ENCODE measurements around the gene CCDC183. TPM values are rescaled to one million over a fixed set of nuclear protein-coding genes. Genes with fewer than 3 reads are reported as not detected.

CCDC183 gene
- total and polyA plus RNA-seq, 2 of the 4 experiments (the other 2 are of a cell fraction): under 0.01 to 0.29 TPM

DNA sequence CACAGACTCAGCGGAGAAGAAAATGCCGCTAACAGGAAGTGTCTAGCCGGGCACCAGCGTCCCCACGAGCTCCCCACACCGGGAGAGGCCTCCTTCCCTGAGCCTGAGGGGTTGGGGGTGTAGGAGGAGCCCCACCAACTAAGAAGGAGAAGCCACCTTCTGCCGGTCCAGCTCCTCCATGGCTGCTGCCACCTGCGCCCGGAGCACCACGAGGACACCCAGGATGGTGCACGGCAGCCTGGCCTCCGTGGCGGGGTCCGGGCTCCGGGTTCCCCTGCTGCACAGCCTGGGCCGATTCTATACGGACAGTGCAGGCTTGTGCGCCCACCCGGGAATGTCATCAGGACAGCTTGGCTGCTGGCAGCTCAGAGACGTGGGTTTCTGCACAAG lies 38.4 kb upstream of the CCDC183 start:
- BruUV-seq (replicated peaks): no TSS peak
- no peaks in the 10 kb centered on the region for H3K79me1 ChIP-seq (ENCODE audit: low read depth in 1 of 2, low read length in 2 of 2)
- H4K8ac ChIP-seq (ENCODE audit: low read depth in 2 of 2, low read length in 2 of 2): no peak overlapping the region
- no peaks in the 10 kb centered on the region for H3K9me1 ChIP-seq (ENCODE audit: insufficient read depth, low read length)
- no peak overlapping the region for H4K5ac ChIP-seq (ENCODE audit: low read depth, low read length)
- ChIA-PET POLR2A (ENCODE audit: unreplicated experiment) (no interaction called here), CTCF (interaction anchor here (0.8 kb wide), 1 partner anchor 22 kb away, joined by 7 read pairs; no protein-coding TSS in a partner anchor)
- intact Hi-C loops (cut with micrococcal nuclease) (no loop called here), dilution Hi-C loops (cut with HindIII; ENCODE audit: low sequenced_read_pairs, unreplicated experiment) (no loop called here), in situ Hi-C loops (cut with MboI; ENCODE audit: low sequenced_read_pairs) (no loop called here)
- H3K4me1 ChIP-seq (ENCODE audit: control insufficient read depth, insufficient read depth, low read length): no peaks in the 10 kb centered on the region
- no peak overlapping the region for H3K9ac ChIP-seq (ENCODE audit: low read depth, low read length)
- no peak overlapping the region for H2AFZ ChIP-seq (replicated peaks; ENCODE audit: low read length, poor library complexity)
- H2AK9ac ChIP-seq (replicated peaks; ENCODE audit: low read depth, low read length, poor library complexity): no peak overlapping the region
- no peaks in the 10 kb centered on the region for H4K20me1 ChIP-seq (ENCODE audit: insufficient read depth, low read length)
- H3K4me2 ChIP-seq (ENCODE audit: low read depth, low read length): no peak overlapping the region
- no peaks in the 10 kb centered on the region for H3K36me3 ChIP-seq (ENCODE audit: control insufficient read depth, insufficient read depth, low read length)
- H2BK15ac ChIP-seq (ENCODE audit: low read depth, low read length): no peak overlapping the region
- no peak overlapping the region for H3K56ac ChIP-seq (ENCODE audit: extremely low read depth, insufficient read depth, low read length)
- H4K91ac ChIP-seq (ENCODE audit: insufficient read depth, low read depth, low read length): no peak overlapping the region
- no peak overlapping the region for H2BK20ac ChIP-seq (ENCODE audit: low read depth, low read length)
- H3K27ac ChIP-seq (ENCODE audit: insufficient read depth, low read length): no peak overlapping the region
- peaks cover 6% of the 10 kb centered on the region for H3K27me3 ChIP-seq (ENCODE audit: control insufficient read depth, insufficient read depth, low read length)
- H3K23ac ChIP-seq (ENCODE audit: low read depth, low read length): no peak overlapping the region
- no peak for TF ChIP-seq RCOR1 (IDR thresholded peaks at IDR 0.05; ENCODE audit: insufficient replicate concordance, low read length)
- no peak for TF ChIP-seq POLR2A (IDR thresholded peaks at IDR 0.05; ENCODE audit: low read depth, low read length)
- TF ChIP-seq, protein P1, sequence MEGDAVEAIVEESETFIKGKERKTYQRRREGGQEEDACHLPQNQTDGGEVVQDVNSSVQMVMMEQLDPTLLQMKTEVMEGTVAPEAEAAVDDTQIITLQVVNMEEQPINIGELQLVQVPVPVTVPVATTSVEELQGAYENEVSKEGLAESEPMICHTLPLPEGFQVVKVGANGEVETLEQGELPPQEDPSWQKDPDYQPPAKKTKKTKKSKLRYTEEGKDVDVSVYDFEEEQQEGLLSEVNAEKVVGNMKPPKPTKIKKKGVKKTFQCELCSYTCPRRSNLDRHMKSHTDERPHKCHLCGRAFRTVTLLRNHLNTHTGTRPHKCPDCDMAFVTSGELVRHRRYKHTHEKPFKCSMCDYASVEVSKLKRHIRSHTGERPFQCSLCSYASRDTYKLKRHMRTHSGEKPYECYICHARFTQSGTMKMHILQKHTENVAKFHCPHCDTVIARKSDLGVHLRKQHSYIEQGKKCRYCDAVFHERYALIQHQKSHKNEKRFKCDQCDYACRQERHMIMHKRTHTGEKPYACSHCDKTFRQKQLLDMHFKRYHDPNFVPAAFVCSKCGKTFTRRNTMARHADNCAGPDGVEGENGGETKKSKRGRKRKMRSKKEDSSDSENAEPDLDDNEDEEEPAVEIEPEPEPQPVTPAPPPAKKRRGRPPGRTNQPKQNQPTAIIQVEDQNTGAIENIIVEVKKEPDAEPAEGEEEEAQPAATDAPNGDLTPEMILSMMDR (conservative IDR thresholded peaks at IDR 0.05; ENCODE audit: low read depth, low read length): no peak
- no peak for TF ChIP-seq MAFK (IDR thresholded peaks at IDR 0.05; ENCODE audit: low read depth, low read length)
- TF ChIP-seq, protein P2, sequence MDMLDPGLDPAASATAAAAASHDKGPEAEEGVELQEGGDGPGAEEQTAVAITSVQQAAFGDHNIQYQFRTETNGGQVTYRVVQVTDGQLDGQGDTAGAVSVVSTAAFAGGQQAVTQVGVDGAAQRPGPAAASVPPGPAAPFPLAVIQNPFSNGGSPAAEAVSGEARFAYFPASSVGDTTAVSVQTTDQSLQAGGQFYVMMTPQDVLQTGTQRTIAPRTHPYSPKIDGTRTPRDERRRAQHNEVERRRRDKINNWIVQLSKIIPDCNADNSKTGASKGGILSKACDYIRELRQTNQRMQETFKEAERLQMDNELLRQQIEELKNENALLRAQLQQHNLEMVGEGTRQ (IDR thresholded peaks at IDR 0.05; ENCODE audit: low read depth, low read length): no peak
- no peak for TF ChIP-seq BHLHE40 (IDR thresholded peaks at IDR 0.05; ENCODE audit: low read depth, low read length)
- no peak for TF ChIP-seq MAZ (IDR thresholded peaks at IDR 0.05; ENCODE audit: borderline replicate concordance, low read depth, low read length)
- no peak for TF ChIP-seq MXI1 (IDR thresholded peaks at IDR 0.05; ENCODE audit: borderline replicate concordance, low read depth, low read length)
- no peak for TF ChIP-seq SMC3 (IDR thresholded peaks at IDR 0.05; ENCODE audit: low read depth, low read length)
- TF ChIP-seq, protein P3, sequence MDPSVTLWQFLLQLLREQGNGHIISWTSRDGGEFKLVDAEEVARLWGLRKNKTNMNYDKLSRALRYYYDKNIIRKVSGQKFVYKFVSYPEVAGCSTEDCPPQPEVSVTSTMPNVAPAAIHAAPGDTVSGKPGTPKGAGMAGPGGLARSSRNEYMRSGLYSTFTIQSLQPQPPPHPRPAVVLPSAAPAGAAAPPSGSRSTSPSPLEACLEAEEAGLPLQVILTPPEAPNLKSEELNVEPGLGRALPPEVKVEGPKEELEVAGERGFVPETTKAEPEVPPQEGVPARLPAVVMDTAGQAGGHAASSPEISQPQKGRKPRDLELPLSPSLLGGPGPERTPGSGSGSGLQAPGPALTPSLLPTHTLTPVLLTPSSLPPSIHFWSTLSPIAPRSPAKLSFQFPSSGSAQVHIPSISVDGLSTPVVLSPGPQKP (IDR thresholded peaks at IDR 0.05; ENCODE audit: borderline replicate concordance, low read depth, low read length): no peak
- 87% methylated on average over 13 of the region's 20 CpGs; no CpG with 5 or more reads in 1 of the 2 experiments for WGBS, 2 experiments (ENCODE audit: extremely low coverage in 2 of 2, insufficient read length in 1 of 2)
- no peak for ATAC-seq (ENCODE audit: low read depth)
- H2BK120ac ChIP-seq (ENCODE audit: low read depth, low read length): no peak overlapping the region
- no peak overlapping the region for H3K14ac ChIP-seq (replicated peaks; ENCODE audit: low read depth, low read length)
- peaks cover 12% of the 10 kb centered on the region for H3K9me3 ChIP-seq (ENCODE audit: control insufficient read depth, insufficient read depth, low read length)
- H3K4ac ChIP-seq (ENCODE audit: low read depth, low read length): no peak overlapping the region
- DNase-seq: no peak
- H3K4me3 ChIP-seq (ENCODE audit: insufficient read depth, low read depth, low read length): no peak overlapping the region
- H2AK5ac ChIP-seq (ENCODE audit: low read depth, low read length): no peak overlapping the region
- no peak overlapping the region for H3K18ac ChIP-seq (ENCODE audit: low read depth, low read length)
- H2BK5ac ChIP-seq (ENCODE audit: low read depth, low read length, poor library complexity, severe bottlenecking): no peak overlapping the region
